Neural progenitor cell (in vitro differentiated cells): Measurements from ENCODE around the gene MMP14. TPM values are rescaled to one million over a fixed set of nuclear protein-coding genes. Genes with fewer than 3 reads are reported as not detected.
A peak's percentile ranks its signal among the peaks of the same experiment; 100 is the strongest.

Experiments used
- DNase-seq: peaks from one replicate; pipeline ENCODE4 v3.0.0-alpha.2; 2016; ENCODE audit warnings: low spot score
- H2AFZ ChIP-seq: fragments of 200-600 bp; sonication (generic); replicated peaks from 2 replicates; pipeline ENCODE4 v1.6.1; 2016; ENCODE audit warnings: antibody characterized with exemption
- H3F3A ChIP-seq: fragments of 200-600 bp; sonication (generic); 2 replicates; pipeline ENCODE4 v1.6.1; 2016; ENCODE audit warnings: antibody characterized with exemption, low read depth
- H3K27ac ChIP-seq: fragments of 200-600 bp; sonication (generic); 2 replicates; pipeline ENCODE4 v1.5.1; 2016; ENCODE audit warnings: mild to moderate bottlenecking
- H3K27me3 ChIP-seq: fragments of 200-600 bp; sonication (generic); 2 replicates; pipeline ENCODE4 v1.6.1; 2016; ENCODE audit warnings: mild to moderate bottlenecking, moderate library complexity
- H3K36me3 ChIP-seq: fragments of 200-600 bp; sonication (generic); 2 replicates; pipeline ENCODE4 v1.5.1; 2016
- H3K4me1 ChIP-seq: fragments of 200-600 bp; sonication (generic); 2 replicates; pipeline ENCODE4 v1.6.1; 2016; ENCODE audit warnings: mixed run types
- H3K4me2 ChIP-seq: fragments of 200-600 bp; sonication (generic); 2 replicates; pipeline ENCODE4 v1.6.1; 2016
- H3K4me3 ChIP-seq: fragments of 200-600 bp; sonication (generic); 2 replicates; pipeline ENCODE4 v1.5.1; 2016
- H3K79me2 ChIP-seq: fragments of 200-600 bp; sonication (generic); 2 replicates; pipeline ENCODE4 v1.6.1; 2016; ENCODE audit warnings: low read depth
- H3K9ac ChIP-seq: fragments of 200-600 bp; sonication (generic); 2 replicates; pipeline ENCODE4 v1.6.1; 2016
- H3K9me3 ChIP-seq: fragments of 200-600 bp; sonication (generic); 2 replicates; pipeline ENCODE4 v1.5.1; 2016; ENCODE audit warnings: low read depth
- H4K20me1 ChIP-seq: fragments of 200-600 bp; sonication (generic); 2 replicates; pipeline ENCODE4 v1.6.1; 2016; ENCODE audit warnings: low read depth
- H3K27ac Mint-ChIP-seq: 3 replicates; pipeline ENCODE4 v1.8.0; 2021; ENCODE audit warnings: mixed read lengths
- H3K27me3 Mint-ChIP-seq: 2 replicates; pipeline ENCODE4 v1.8.0; 2022; ENCODE audit warnings: low read depth, mild to moderate bottlenecking, inconsistent platforms, moderate library complexity, mixed read lengths; ENCODE audit not compliant: insufficient read depth
- H3K36me3 Mint-ChIP-seq: 3 replicates; pipeline ENCODE4 v1.8.0; 2021; ENCODE audit warnings: mixed read lengths
- H3K4me1 Mint-ChIP-seq: 3 replicates; pipeline ENCODE4 v1.8.0; 2021; ENCODE audit warnings: mixed read lengths
- H3K4me3 Mint-ChIP-seq: 3 replicates; pipeline ENCODE4 v1.8.0; 2021; ENCODE audit warnings: mild to moderate bottlenecking, moderate library complexity, mixed read lengths
- H3K9me3 Mint-ChIP-seq: 3 replicates; pipeline ENCODE4 v1.8.0; 2020; ENCODE audit warnings: mixed read lengths
- CTCF ChIP-seq: fragments of 200-600 bp; sonication (generic); IDR thresholded peaks from 2 replicates; pipeline ENCODE4 v1.5.1; 2017; ENCODE audit warnings: antibody characterized with exemption, mild to moderate bottlenecking
- EZH2 ChIP-seq: fragments of 200-600 bp; sonication (generic); IDR thresholded peaks from 2 replicates; pipeline ENCODE4 v1.6.1; 2017; ENCODE audit warnings: antibody characterized with exemption, mild to moderate bottlenecking, moderate library complexity
- EZH2phosphoT487 ChIP-seq: fragments of 200-600 bp; sonication (generic); IDR thresholded peaks from 2 replicates; pipeline ENCODE4 v1.6.1; 2017; ENCODE audit warnings: antibody characterized with exemption
- total RNA-seq: library from RNA; depleted of rRNA; stranded (reverse); fragments of >200 nt; gene quantifications from 2 replicates; pipeline ENCODE4 v1.2.3, GENCODE V29; 2015; ENCODE audit warnings: low replicate concordance

The MMP14 gene
- 15.1 and 25.2 TPM in 2 replicates for total RNA-seq

- Histone ChIP-seq H3K36me3 (peaks cover 2% of the 10 kb centered on the region), H3K4me2 (peak within 1 kb of the TSS; percentile 90), H3K79me2 (peaks cover 12% of the 10 kb centered on the region), H3K4me1 (peaks cover 9% of the 10 kb centered on the region), H3K4me3 (peak within 1 kb of the TSS; percentile 72), H3K27me3 (peaks cover 26% of the 10 kb centered on the region), H3K27ac (no peak within 1 kb of the TSS), H4K20me1 (no peaks in the 10 kb centered on the region), H3K9ac (peak within 1 kb of the TSS; percentile 32), H2AFZ (peak within 1 kb of the TSS; percentile 95), H3F3A (peaks cover 36% of the 10 kb centered on the region), H3K9me3 (no peaks in the 10 kb centered on the region)
- Mint-ChIP-seq H3K4me1 (peaks cover 16% of the 10 kb centered on the region), H3K27me3 (peaks cover 23% of the 10 kb centered on the region), H3K9me3 (no peaks in the 10 kb centered on the region), H3K27ac (peak within 1 kb of the TSS; percentile 72), H3K4me3 (peak within 1 kb of the TSS; percentile 93), H3K36me3 (peaks cover 11% of the 10 kb centered on the region)
- DNase-seq = peak; percentile 48
- TF ChIP-seq CTCF (peak; percentile 38), EZH2 (no peak)
Observed at GRCh38 chr14:22836301-22837113, at the start of gene MMP14. Gene MMP14, plus strand, starts transcription at chr14:22836585. Its CDS starts 233 bp downstream, at chr14:22836818.

- Mint-ChIP-seq H3K4me1 (peaks cover under 1% of the 10 kb centered on the region), H3K27ac (no peak overlapping the region), H3K4me3 (no peak overlapping the region), H3K27me3 (no peaks in the 10 kb centered on the region), H3K9me3 (no peaks in the 10 kb centered on the region), H3K36me3 (no peaks in the 10 kb centered on the region)
- Histone ChIP-seq H3K4me1 (no peaks in the 10 kb centered on the region), H3K27me3 (no peaks in the 10 kb centered on the region), H3K4me2 (no peak overlapping the region), H4K20me1 (no peaks in the 10 kb centered on the region), H2AFZ (no peak overlapping the region), H3K9ac (no peak overlapping the region), H3K9me3 (no peaks in the 10 kb centered on the region), H3K4me3 (no peak overlapping the region), H3F3A (no peaks in the 10 kb centered on the region), H3K27ac (no peak overlapping the region), H3K36me3 (no peaks in the 10 kb centered on the region), H3K79me2 (no peaks in the 10 kb centered on the region)
- no peak for TF ChIP-seq CTCF
- TF ChIP-seq EZH2phosphoT487 = no peak
- no peak for TF ChIP-seq EZH2
- DNase-seq = no peak
Observed at GRCh38 chr14:22786685-22787084, 49.7 kb upstream of the MMP14 start.

GRCh38 chr14:22791301-22791700, 45.1 kb upstream of the MMP14 start:
- H3K36me3 Mint-ChIP-seq = no peaks in the 10 kb centered on the region
- Histone ChIP-seq H3F3A (no peaks in the 10 kb centered on the region), H3K4me1 (no peaks in the 10 kb centered on the region), H3K4me3 (no peak overlapping the region), H4K20me1 (no peaks in the 10 kb centered on the region), H2AFZ (no peak overlapping the region), H3K4me2 (no peak overlapping the region), H3K9me3 (no peaks in the 10 kb centered on the region), H3K27me3 (no peaks in the 10 kb centered on the region), H3K9ac (no peak overlapping the region), H3K27ac (no peak overlapping the region), H3K79me2 (no peaks in the 10 kb centered on the region), H3K36me3 (no peaks in the 10 kb centered on the region)
- H3K9me3 Mint-ChIP-seq = no peaks in the 10 kb centered on the region
- TF ChIP-seq CTCF = no peak
- TF ChIP-seq EZH2phosphoT487 = no peak
- TF ChIP-seq EZH2 = no peak
- H3K4me1 Mint-ChIP-seq = no peaks in the 10 kb centered on the region
- no peak overlapping the region for H3K27ac Mint-ChIP-seq
- H3K4me3 Mint-ChIP-seq = no peak overlapping the region
- H3K27me3 Mint-ChIP-seq = peaks cover 6% of the 10 kb centered on the region
- DNase-seq = no peak
